ENCODE data around the gene SOX6.

DNA sequence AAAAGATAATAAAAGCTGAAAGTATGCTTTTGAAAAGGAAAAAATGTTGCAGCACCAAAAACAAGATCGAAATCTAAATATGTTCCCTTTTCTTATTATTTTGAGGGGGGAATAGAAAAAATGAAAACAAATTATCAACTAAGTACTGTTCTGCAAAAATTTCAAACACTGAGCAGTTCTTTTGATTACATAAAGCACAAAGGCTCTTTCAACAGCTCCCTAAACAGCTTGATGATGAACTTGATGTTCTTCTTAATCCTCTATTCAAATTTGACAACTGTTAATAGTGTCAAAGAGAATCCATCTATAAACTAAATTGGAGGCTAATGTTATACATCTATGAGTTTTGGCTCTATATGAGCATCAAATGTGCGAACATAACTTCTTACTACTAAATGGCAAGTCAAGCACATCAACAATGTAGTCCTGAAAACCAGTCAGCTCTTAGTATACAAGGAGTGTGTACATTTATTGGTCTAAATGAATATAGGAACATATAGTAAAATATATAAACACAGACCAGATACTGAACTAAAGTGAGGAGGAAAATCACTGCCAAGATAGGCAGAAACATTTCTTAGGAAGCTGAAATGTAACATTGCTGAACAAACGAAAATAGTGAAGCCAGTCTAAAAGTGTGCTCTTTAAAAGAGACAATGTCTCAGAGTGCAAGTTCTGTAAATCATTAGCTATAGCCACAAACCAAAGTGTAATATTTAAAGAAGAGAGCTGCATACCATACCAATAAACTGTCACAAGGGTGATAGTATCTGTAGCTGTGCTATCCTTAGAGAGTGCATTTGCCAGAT, 94.3 kb downstream of the SOX6 start:
- TF ChIP-seq, protein P1, sequence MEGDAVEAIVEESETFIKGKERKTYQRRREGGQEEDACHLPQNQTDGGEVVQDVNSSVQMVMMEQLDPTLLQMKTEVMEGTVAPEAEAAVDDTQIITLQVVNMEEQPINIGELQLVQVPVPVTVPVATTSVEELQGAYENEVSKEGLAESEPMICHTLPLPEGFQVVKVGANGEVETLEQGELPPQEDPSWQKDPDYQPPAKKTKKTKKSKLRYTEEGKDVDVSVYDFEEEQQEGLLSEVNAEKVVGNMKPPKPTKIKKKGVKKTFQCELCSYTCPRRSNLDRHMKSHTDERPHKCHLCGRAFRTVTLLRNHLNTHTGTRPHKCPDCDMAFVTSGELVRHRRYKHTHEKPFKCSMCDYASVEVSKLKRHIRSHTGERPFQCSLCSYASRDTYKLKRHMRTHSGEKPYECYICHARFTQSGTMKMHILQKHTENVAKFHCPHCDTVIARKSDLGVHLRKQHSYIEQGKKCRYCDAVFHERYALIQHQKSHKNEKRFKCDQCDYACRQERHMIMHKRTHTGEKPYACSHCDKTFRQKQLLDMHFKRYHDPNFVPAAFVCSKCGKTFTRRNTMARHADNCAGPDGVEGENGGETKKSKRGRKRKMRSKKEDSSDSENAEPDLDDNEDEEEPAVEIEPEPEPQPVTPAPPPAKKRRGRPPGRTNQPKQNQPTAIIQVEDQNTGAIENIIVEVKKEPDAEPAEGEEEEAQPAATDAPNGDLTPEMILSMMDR (conservative IDR thresholded peaks at IDR 0.05; ENCODE audit: low read depth in 2 of 2), result no peak
- TF ChIP-seq POLR2AphosphoS5 (IDR thresholded peaks at IDR 0.05; ENCODE audit: low read depth) (no peak), REST (IDR thresholded peaks at IDR 0.05; ENCODE audit: unreplicated experiment) (no peak), EZH2phosphoT487 (IDR thresholded peaks at IDR 0.05; ENCODE audit: unreplicated experiment) (no peak), EZH2 (IDR thresholded peaks at IDR 0.05; ENCODE audit: low read depth, unreplicated experiment) (no peak), ETS1 (IDR thresholded peaks at IDR 0.05) (no peak), STAT1 (IDR thresholded peaks at IDR 0.05; ENCODE audit: unreplicated experiment) (no peak), JUNB (IDR thresholded peaks at IDR 0.05; ENCODE audit: unreplicated experiment) (no peak)

Measured in GM23338 (cell line).